ENCODE results near the gene XPR1.

The XPR1 gene

GRCh38 chr1:180916771-180917170 is 284.9 kb downstream of the XPR1 start:
- DNase-seq (ENCODE audit: low read depth), result no peak

DNA sequence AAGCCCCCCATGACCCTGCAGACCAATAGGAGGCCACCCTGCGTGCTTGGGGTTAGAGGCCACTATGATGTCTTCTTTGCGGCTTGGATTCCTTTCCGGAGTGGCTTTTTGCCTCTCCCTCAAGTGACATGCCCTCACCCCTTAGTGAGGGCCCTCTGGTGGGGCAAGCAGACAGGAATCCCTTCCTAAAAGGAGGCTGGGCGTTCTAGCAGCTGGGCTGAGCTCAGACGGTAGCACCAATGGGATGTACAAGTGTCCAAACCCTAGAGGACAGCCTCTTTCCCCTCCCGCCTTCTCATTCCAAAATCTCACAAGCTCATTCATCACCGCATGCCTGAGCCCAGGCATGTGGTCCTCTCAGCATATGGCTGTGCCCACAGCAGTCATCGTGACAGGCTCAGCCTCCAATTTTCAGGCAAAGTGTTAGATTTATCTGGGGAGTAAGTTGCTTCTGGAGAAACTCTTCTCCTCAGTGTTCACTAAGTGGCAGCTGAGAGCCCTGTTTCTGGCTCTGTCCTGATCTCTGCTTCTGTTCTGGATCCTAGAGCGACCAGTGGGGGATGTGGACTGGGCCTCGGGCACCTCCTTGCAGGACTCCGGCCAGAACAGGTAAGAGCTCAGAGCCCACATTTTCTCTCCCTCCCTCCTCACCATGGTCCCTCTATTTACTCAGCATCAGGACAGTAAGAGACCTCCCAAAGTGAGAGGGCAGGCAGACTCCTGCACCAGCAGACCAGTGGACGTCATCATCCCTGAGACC is 285.7 kb downstream of the XPR1 start:
- DNase-seq (ENCODE audit: low read depth), result no peak

DNA sequence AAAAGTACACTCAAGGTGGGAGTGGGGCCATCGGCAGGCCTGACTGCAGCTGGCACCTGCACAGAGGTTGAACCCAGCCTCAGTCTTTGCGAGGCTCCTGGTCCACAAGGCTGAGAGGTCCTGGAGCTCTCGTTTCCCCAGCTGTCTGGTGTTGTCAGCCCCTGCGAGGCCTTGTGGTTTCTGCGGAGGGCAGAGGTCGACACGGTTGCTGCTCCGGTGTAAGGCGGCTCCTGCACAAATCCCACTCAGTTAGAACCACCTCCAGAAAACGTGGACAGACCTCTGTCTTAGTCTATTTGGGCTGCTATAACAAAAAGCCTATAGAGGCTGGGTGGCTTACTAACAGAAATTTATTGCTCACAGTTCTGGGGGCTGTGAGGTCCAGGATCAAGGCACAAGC is 286.7 kb downstream of the XPR1 start:
- no peak for DNase-seq (ENCODE audit: low read depth)

- DNase-seq (ENCODE audit: low read depth), result no peak
Observed at GRCh38 chr1:180919183-180919700, 287.4 kb downstream of the XPR1 start.

DNA sequence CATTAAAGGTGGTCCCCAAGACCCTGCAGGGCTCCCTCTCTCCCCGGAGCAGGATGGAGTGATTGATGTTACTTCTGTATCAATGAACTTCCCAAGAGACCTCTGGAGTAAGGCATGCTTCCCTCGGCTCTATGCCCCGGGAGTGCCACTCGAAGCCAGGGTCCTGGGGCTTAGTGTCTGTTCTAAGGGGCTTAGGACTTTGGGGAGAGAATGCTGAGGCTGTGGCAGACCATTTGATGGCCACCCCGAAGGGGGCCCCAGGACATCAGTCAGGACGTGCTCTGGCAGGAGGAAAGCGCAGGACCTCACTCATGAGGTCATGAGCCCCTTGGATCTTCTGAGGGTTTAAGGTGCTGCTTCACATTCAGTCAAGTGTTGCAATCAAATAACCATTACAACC is 288.4 kb downstream of the XPR1 start:
- no peak for DNase-seq (ENCODE audit: low read depth)

GRCh38 chr1:180920702-180921101 is 288.9 kb downstream of the XPR1 start:
- DNase-seq (ENCODE audit: low read depth), result no peak

DNA sequence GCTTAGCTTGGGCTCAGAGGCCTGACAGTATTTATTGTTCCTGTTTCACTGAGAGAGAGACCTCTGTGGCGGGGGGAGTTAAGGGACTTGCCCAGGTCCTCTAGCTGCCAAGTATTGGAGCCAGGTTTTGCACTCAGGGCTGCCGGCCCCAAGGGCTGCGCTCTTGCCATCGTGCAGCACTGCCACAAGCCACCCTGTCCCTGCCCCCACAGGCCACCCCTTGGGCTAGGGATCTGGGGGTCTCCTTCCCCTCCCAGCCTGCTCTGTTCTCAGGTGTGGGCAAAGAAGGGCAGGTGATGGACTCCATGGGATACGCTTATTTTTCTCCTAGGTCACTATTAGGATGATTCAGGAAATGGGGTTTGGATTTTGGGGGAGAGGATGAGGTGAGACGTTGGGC is 289.6 kb downstream of the XPR1 start:
- DNase-seq (ENCODE audit: low read depth), result no peak

- DNase-seq (ENCODE audit: low read depth), result no peak
Observed at GRCh38 chr1:180921891-180922630, 290.2 kb downstream of the XPR1 start.

GRCh38 chr1:180922631-180923015 is 290.8 kb downstream of the XPR1 start:
- DNase-seq (ENCODE audit: low read depth), result no peak

- DNase-seq (ENCODE audit: low read depth), result no peak
Observed at GRCh38 chr1:180923021-180923841, 291.4 kb downstream of the XPR1 start.

DNA sequence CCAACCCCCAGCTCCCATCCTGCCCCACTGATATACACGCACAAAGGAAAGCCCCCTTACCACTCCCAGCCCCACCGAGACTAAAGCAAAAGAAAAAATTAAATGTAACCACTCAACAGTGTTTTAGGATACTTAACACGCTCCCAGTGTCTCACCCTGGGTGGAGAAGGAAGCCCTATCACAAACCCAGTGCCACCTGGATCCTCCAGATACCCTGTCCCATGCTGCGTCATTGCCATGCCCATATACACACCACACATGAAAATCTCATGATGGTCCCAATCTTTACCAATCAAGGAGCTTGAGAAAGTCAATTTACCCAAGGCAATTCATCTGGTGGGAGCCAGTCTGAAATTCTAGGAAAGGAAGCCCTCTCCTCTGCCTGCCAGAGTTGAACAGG is 292.1 kb downstream of the XPR1 start:
- DNase-seq (ENCODE audit: low read depth), result no peak

DNA sequence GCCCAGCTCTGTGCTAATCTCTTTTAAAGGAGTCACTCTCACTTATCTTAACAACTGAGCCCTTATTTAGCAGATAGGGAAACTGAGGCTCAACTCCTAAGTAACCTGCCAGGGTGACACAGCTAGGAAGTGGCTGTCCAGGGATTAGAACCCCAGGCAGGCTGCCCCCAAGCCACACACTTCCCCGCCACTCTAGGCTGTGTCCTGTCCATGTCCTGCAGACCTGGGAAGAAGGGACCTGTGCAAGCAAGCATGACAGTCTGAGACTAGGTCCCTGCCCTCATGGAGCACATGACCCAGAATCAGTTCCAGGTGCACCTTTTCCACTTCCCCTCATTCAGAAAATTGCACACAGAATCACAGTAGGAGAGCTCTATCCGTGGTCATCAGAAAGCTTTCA is 293.1 kb downstream of the XPR1 start:
- DNase-seq (ENCODE audit: low read depth), result no peak

GRCh38 chr1:180925471-180926051 is 293.7 kb downstream of the XPR1 start:
- no peak for DNase-seq (ENCODE audit: low read depth)

GRCh38 chr1:180926164-180926981 is 294.6 kb downstream of the XPR1 start:
- DNase-seq (ENCODE audit: low read depth), result no peak

GRCh38 chr1:180927348-180927747 is 295.5 kb downstream of the XPR1 start:
- DNase-seq (ENCODE audit: low read depth), result no peak

- DNase-seq (ENCODE audit: low read depth), result no peak
Observed at GRCh38 chr1:180927841-180928240, 296.0 kb downstream of the XPR1 start.

GRCh38 chr1:180928331-180929230 is 296.8 kb downstream of the XPR1 start:
- DNase-seq (ENCODE audit: low read depth), result no peak

- DNase-seq (ENCODE audit: low read depth), result no peak
Observed at GRCh38 chr1:180929389-180929788, 297.6 kb downstream of the XPR1 start.

- DNase-seq (ENCODE audit: low read depth), result no peak
Observed at GRCh38 chr1:180930687-180931086, 298.9 kb downstream of the XPR1 start.

- DNase-seq (ENCODE audit: low read depth), result no peak
Observed at GRCh38 chr1:180931529-180931928, 299.7 kb downstream of the XPR1 start.
